IMR-90 (cell line): ENCODE data around the gene ZNF599. TPM values are rescaled to one million over a fixed set of nuclear protein-coding genes. Genes with fewer than 3 reads are reported as not detected.

ENCODE experiments used
- ATAC-seq: fragments of 200-7000 bp; cut with Tn5 transposase; 2 replicates; pipeline ENCODE4 v1.9.1; 2020; ENCODE audit warnings: low read depth, mild to moderate bottlenecking, moderate library complexity
- BruUV-seq: library from RNA; stranded (reverse); fragments of 400-500 nt; replicated peaks from 2 replicates; lab custom pipeline; 2021; lab: Mats Ljungman, UMichigan
- CTCF ChIA-PET: fragments of 300-600 bp; formaldehyde crosslinking; extraction: SDS; loops from one replicate; lab custom pipeline; 2021; ENCODE audit warnings: antibody characterized with exemption; lab: Yijun Ruan, JAX
- POLR2A ChIA-PET: fragments of 300-600 bp; sonication (Branson Sonifier 250); formaldehyde crosslinking; loops from one replicate; lab custom pipeline; 2022; ENCODE audit warnings: antibody characterized with exemption; ENCODE audit not compliant: unreplicated experiment; lab: Charles Lee
- DNase-seq: peaks from one replicate; pipeline ENCODE4 v3.0.0; 2013
- H2AFZ ChIP-seq: replicated peaks from 2 replicates; pipeline ENCODE3; 2013; ENCODE audit warnings: low read length, mild to moderate bottlenecking; ENCODE audit not compliant: poor library complexity
- H2AK5ac ChIP-seq: 2 replicates; pipeline ENCODE4 v1.6.1; 2013; ENCODE audit warnings: low read depth, low read length, inconsistent platforms
- H2AK9ac ChIP-seq: replicated peaks from 2 replicates; pipeline ENCODE3; 2013; ENCODE audit warnings: mild to moderate bottlenecking, low read depth, low read length, moderate library complexity; ENCODE audit not compliant: poor library complexity
- H2BK120ac ChIP-seq: 2 replicates; pipeline ENCODE4 v1.6.1; 2013; ENCODE audit warnings: low read depth, low read length, inconsistent platforms
- H2BK15ac ChIP-seq: 3 replicates; pipeline ENCODE4 v1.6.1; 2013; ENCODE audit warnings: low read depth, low read length, inconsistent platforms
- H2BK20ac ChIP-seq: 2 replicates; pipeline ENCODE4 v1.6.1; 2013; ENCODE audit warnings: low read depth, mild to moderate bottlenecking, inconsistent platforms, low read length, moderate library complexity
- H2BK5ac ChIP-seq: 2 replicates; pipeline ENCODE4 v1.6.1; 2013; ENCODE audit warnings: mild to moderate bottlenecking, low read depth, low read length, inconsistent platforms; ENCODE audit not compliant: poor library complexity, severe bottlenecking
- H3K14ac ChIP-seq: replicated peaks from 2 replicates; pipeline ENCODE4 v1.6.1; 2013; ENCODE audit warnings: low read depth, low read length, inconsistent platforms
- H3K18ac ChIP-seq: 2 replicates; pipeline ENCODE4 v1.6.1; 2013; ENCODE audit warnings: low read depth, low read length, control low read depth
- H3K23ac ChIP-seq: 2 replicates; pipeline ENCODE4 v1.6.1; 2013; ENCODE audit warnings: low read depth, low read length, inconsistent platforms
- H3K27ac ChIP-seq: 2 replicates; pipeline ENCODE4 v1.5.1; 2013; ENCODE audit warnings: mild to moderate bottlenecking, control low read depth, low read length; ENCODE audit not compliant: insufficient read depth
- H3K27me3 ChIP-seq: 2 replicates; pipeline ENCODE4 v1.6.1; 2013; ENCODE audit warnings: low read length; ENCODE audit not compliant: control insufficient read depth, insufficient read depth
- H3K36me3 ChIP-seq: 2 replicates; pipeline ENCODE4 v1.6.1; 2013; ENCODE audit warnings: low read length, mixed read lengths; ENCODE audit not compliant: control insufficient read depth, insufficient read depth
- H3K4ac ChIP-seq: 2 replicates; pipeline ENCODE4 v1.6.1; 2013; ENCODE audit warnings: low read depth, low read length, inconsistent platforms
- H3K4me1 ChIP-seq: 2 replicates; pipeline ENCODE4 v1.6.1; 2013; ENCODE audit warnings: low read length, mixed read lengths; ENCODE audit not compliant: control insufficient read depth, insufficient read depth
- H3K4me2 ChIP-seq: 2 replicates; pipeline ENCODE4 v1.6.1; 2013; ENCODE audit warnings: low read depth, mild to moderate bottlenecking, control low read depth, low read length, moderate library complexity
- H3K4me3 ChIP-seq: 2 replicates; pipeline ENCODE4 v1.5.1; 2013; ENCODE audit warnings: low read depth, mild to moderate bottlenecking, control low read depth, low read length, moderate library complexity; ENCODE audit not compliant: insufficient read depth
- H3K56ac ChIP-seq: 2 replicates; pipeline ENCODE4 v1.6.1; 2013; ENCODE audit warnings: low read length, inconsistent platforms; ENCODE audit not compliant: insufficient read depth; ENCODE audit errors: extremely low read depth
- H3K79me1 ChIP-seq, 2 experiments: 2 replicates each; pipeline ENCODE4 v1.6.1; 2013; ENCODE audit warnings: low read length in 2 of 2, inconsistent platforms in 1 of 2, low read depth in 1 of 2
- H3K9ac ChIP-seq: 2 replicates; pipeline ENCODE4 v1.6.1; 2013; ENCODE audit warnings: low read depth, low read length, control low read depth
- H3K9me1 ChIP-seq: 2 replicates; pipeline ENCODE4 v1.6.1; 2013; ENCODE audit warnings: low read length, inconsistent platforms; ENCODE audit not compliant: insufficient read depth
- H3K9me3 ChIP-seq: 2 replicates; pipeline ENCODE4 v1.6.1; 2013; ENCODE audit warnings: low read length; ENCODE audit not compliant: control insufficient read depth, insufficient read depth
- H4K20me1 ChIP-seq: 2 replicates; pipeline ENCODE4 v1.6.1; 2013; ENCODE audit warnings: low read length, inconsistent platforms; ENCODE audit not compliant: insufficient read depth
- H4K5ac ChIP-seq: 2 replicates; pipeline ENCODE4 v1.6.1; 2013; ENCODE audit warnings: mild to moderate bottlenecking, low read depth, low read length, control low read depth
- H4K8ac ChIP-seq, 2 experiments: 2 replicates each; pipeline ENCODE4 v1.6.1; 2013; ENCODE audit warnings: low read depth in 2 of 2, low read length in 2 of 2, control low read depth in 1 of 2, inconsistent platforms in 1 of 2
- H4K91ac ChIP-seq: 2 replicates; pipeline ENCODE4 v1.6.1; 2013; ENCODE audit warnings: low read depth, low read length, inconsistent platforms; ENCODE audit not compliant: insufficient read depth
- BHLHE40 ChIP-seq: fragments of 150-350 bp; IDR thresholded peaks from 2 replicates; pipeline ENCODE4 v1.6.1; 2016; ENCODE audit warnings: mild to moderate bottlenecking, low read depth, low read length
- CTCF ChIP-seq: conservative IDR thresholded peaks from 2 replicates; pipeline ENCODE4 v1.5.1; 2012; ENCODE audit warnings: mild to moderate bottlenecking, low read depth, low read length, improper control_type of control experiment
- ELK1 ChIP-seq: fragments of 150-350 bp; IDR thresholded peaks from 2 replicates; pipeline ENCODE4 v1.6.1; 2016; ENCODE audit warnings: low read depth, mild to moderate bottlenecking, low read length, moderate library complexity, borderline replicate concordance
- FOS ChIP-seq: fragments of 150-350 bp; IDR thresholded peaks from 2 replicates; pipeline ENCODE4 v1.6.1; 2016; ENCODE audit warnings: low read depth, low read length
- MAZ ChIP-seq: IDR thresholded peaks from 2 replicates; pipeline ENCODE4 v1.6.1; 2012; ENCODE audit warnings: low read depth, mild to moderate bottlenecking, low read length, improper control_type of control experiment, moderate library complexity, borderline replicate concordance
- MXI1 ChIP-seq: IDR thresholded peaks from 2 replicates; pipeline ENCODE4 v1.6.1; 2012; ENCODE audit warnings: low read depth, mild to moderate bottlenecking, low read length, moderate library complexity, borderline replicate concordance
- RCOR1 ChIP-seq: IDR thresholded peaks from 2 replicates; pipeline ENCODE4 v1.6.1; 2012; ENCODE audit warnings: mild to moderate bottlenecking, low read length, improper control_type of control experiment; ENCODE audit not compliant: insufficient replicate concordance
- RFX5 ChIP-seq: IDR thresholded peaks from 2 replicates; pipeline ENCODE4 v1.8.0; 2012; ENCODE audit warnings: low read depth, mild to moderate bottlenecking, low read length, moderate library complexity
- WGBS, 2 experiments: methylation state at CpG; one replicate each; pipeline versions ENCODE4 v1.1.5 to v1.1.7; 2013; ENCODE audit warnings: missing lambda C conversion rate in 2 of 2; ENCODE audit not compliant: insufficient read length in 1 of 2; ENCODE audit errors: extremely low coverage in 2 of 2; 5-methylcytosine and 5-hydroxymethylcytosine counted together
- dilution Hi-C: fragments of 300-500 bp; cut with HindIII; formaldehyde crosslinking; loops from one replicate; pipeline ENCODE4 v1.14.3; 2018; ENCODE audit warnings: low sequenced_read_pairs; ENCODE audit not compliant: unreplicated experiment
- in situ Hi-C: fragments of 300-500 bp; cut with MboI; formaldehyde crosslinking; loops from 3 replicates; pipeline ENCODE4 v1.14.3; 2019; ENCODE audit warnings: low sequenced_read_pairs, inconsistent platforms, mixed read lengths
- intact Hi-C: fragments of 100-400 bp; cut with micrococcal nuclease; formaldehyde crosslinking; loops from 2 replicates; pipeline ENCODE4 v1.10.0; 2022
- polyA plus RNA-seq, 3 experiments: library from polyadenylated mRNA; depleted of rRNA; stranded (reverse); fragments of >200 nt; gene quantifications; 2 replicates each; pipeline ENCODE4 v1.2.3, GENCODE V29; 2012; ENCODE audit warnings: low replicate concordance in 1 of 3
- total RNA-seq: library from RNA; depleted of rRNA; stranded (reverse); fragments of >200 nt; gene quantifications from 2 replicates; pipeline ENCODE4 v1.2.3, GENCODE V29; 2012

Gene ZNF599
- total and polyA plus RNA-seq, 2 of the 4 experiments (the other 2 are of a cell fraction) = 3.4 to 5.9 TPM

GRCh38 chr19:34788074-34788473, 15.1 kb upstream of the ZNF599 start:
- Histone ChIP-seq H3K23ac (no peak overlapping the region), H2AFZ (no peak overlapping the region), H3K36me3 (no peaks in the 10 kb centered on the region), H2BK20ac (no peak overlapping the region), H2BK120ac (no peak overlapping the region), H3K9ac (no peak overlapping the region), H4K8ac (no peak overlapping the region), H3K4me2 (no peak overlapping the region), H4K91ac (no peak overlapping the region), H2AK5ac (no peak overlapping the region), H2AK9ac (no peak overlapping the region), H2BK5ac (no peak overlapping the region), H3K79me1 (no peaks in the 10 kb centered on the region), H3K9me1 (no peaks in the 10 kb centered on the region), H3K14ac (no peak overlapping the region), H4K5ac (no peak overlapping the region), H3K4ac (no peak overlapping the region), H3K4me1 (no peaks in the 10 kb centered on the region), H3K27ac (no peak overlapping the region), H4K20me1 (no peaks in the 10 kb centered on the region), H3K27me3 (no peaks in the 10 kb centered on the region), H3K4me3 (no peak overlapping the region), H2BK15ac (no peak overlapping the region), H3K9me3 (peaks cover 2% of the 10 kb centered on the region; the same call in 1 of the 2 replicates), H3K56ac (no peak overlapping the region), H3K18ac (no peak overlapping the region)
- no peak for TF ChIP-seq ELK1
- TF ChIP-seq FOS = no peak
- no peak for TF ChIP-seq MXI1
- TF ChIP-seq BHLHE40 = no peak
- TF ChIP-seq MAZ = no peak
- no peak for TF ChIP-seq RFX5
- TF ChIP-seq RCOR1 = no peak
- no peak for TF ChIP-seq CTCF
- no CpG with 5 or more reads among the region's 2 CpGs for WGBS, 2 experiments
- CTCF ChIA-PET = no interaction called here
- DNase-seq (no peak), ATAC-seq (no peak)
- in situ Hi-C loops = no loop called here
- dilution Hi-C loops = no loop called here
- no TSS peak for BruUV-seq
- POLR2A ChIA-PET = no interaction called here
- intact Hi-C loops = no loop called here
